Measurements from ENCODE around the gene CNTRL. TPM values are rescaled to one million over a fixed set of nuclear protein-coding genes. Genes with fewer than 3 reads are reported as not detected.

CNTRL gene
- total and polyA plus RNA-seq, 2 of the 8 experiments (the other 6 are each of a cell fraction or from before 2014, with no cell fraction given) = 5.1 to 13.9 TPM

GRCh38 chr9:121200356-121200755, 125.6 kb downstream of the CNTRL start:
- H3K18ac ChIP-seq (ENCODE audit: extremely low read depth, low read length) = no peak overlapping the region
- FAIRE-seq (no peak), DNase-seq (ENCODE audit: low read depth in 1 of 2, low spot score in 2 of 2) (no peak)
- H3K9me3 ChIP-seq (ENCODE audit: insufficient read depth in 2 of 2, low read depth in 1 of 2, low read length in 1 of 2) = no peaks in the 10 kb centered on the region
- no peak overlapping the region for H3K27ac ChIP-seq (ENCODE audit: low read depth, low read length)
- H2BK20ac ChIP-seq (ENCODE audit: low read length) = no peak overlapping the region
- TF ChIP-seq ATF2 (IDR thresholded peaks at IDR 0.05; ENCODE audit: low read length) (no peak), CTBP2 (IDR thresholded peaks at IDR 0.05; ENCODE audit: borderline replicate concordance, insufficient read depth, insufficient read length, low read length) (no peak)
- no peak overlapping the region for H4K8ac ChIP-seq (ENCODE audit: extremely low read depth, insufficient read depth, low read length)
- ChIA-PET POLR2A (ENCODE audit: partially characterized antibody) (interaction anchor here (0.5 to 0.7 kb wide), 2 partner anchors 14 to 22 kb away, joined by 3 to 4 read pairs; no protein-coding TSS in a partner anchor), CTCF (ENCODE audit: partially characterized antibody) (interaction anchor here (0.6 to 2.5 kb wide), 4 partner anchors 11 to 191 kb away, joined by 3 to 8 read pairs (median 3); no protein-coding TSS in a partner anchor)
- H2BK12ac ChIP-seq (ENCODE audit: low read depth, low read length) = no peak overlapping the region
- H2BK15ac ChIP-seq (ENCODE audit: low read length) = no peak overlapping the region
- H2BK5ac ChIP-seq (ENCODE audit: low read depth, low read length) = no peak overlapping the region
- no peak overlapping the region for H3K4ac ChIP-seq (replicated peaks; ENCODE audit: insufficient read length, low read depth, low read length)
- no peak overlapping the region for H4K91ac ChIP-seq (replicated peaks; ENCODE audit: insufficient read length, low read length)
- no peak overlapping the region for H2BK120ac ChIP-seq (replicated peaks; ENCODE audit: low read depth, low read length)
- H3K4me3 ChIP-seq (ENCODE audit: extremely low read depth in 1 of 4, insufficient read depth in 2 of 4, low read depth in 3 of 4, low read length in 4 of 4) = peak overlapping the region; percentile 45 to 94 (median 66); a peak in 7 of 8 replicates
- no peak overlapping the region for H3K56ac ChIP-seq (replicated peaks; ENCODE audit: insufficient read length, low read depth, low read length)
- peaks cover 5% of the 10 kb centered on the region; the same call in 1 of the 2 replicates for H3K79me1 ChIP-seq (ENCODE audit: low read depth, low read length)
- H3K23ac ChIP-seq (ENCODE audit: insufficient read length) = no peak overlapping the region
- 72% methylated on average over 4 of the region's 4 CpGs; no CpG with 5 or more reads in 1 of the 2 experiments for WGBS, 2 experiments (ENCODE audit: extremely low coverage in 1 of 2, insufficient coverage in 1 of 2, insufficient read length in 1 of 2, insufficient replicate concordance in 2 of 2, low coverage in 1 of 2, low lambda C conversion rate in 2 of 2, missing lambda C conversion rate in 1 of 2)
- H3K4me2 ChIP-seq (ENCODE audit: insufficient read depth in 1 of 2, low read depth in 2 of 2, low read length in 2 of 2) = peak overlapping the region; percentile 87 to 94
- H2AFZ ChIP-seq (ENCODE audit: low read length) = no peak overlapping the region
- H2AK5ac ChIP-seq (ENCODE audit: low read depth, low read length) = no peak overlapping the region
- H3K79me2 ChIP-seq (ENCODE audit: control insufficient read depth in 1 of 2, insufficient read depth in 2 of 2, low read length in 2 of 2) = peaks cover 12 to 57% of the 10 kb centered on the region in 2 experiments; a peak in 3 of 4 replicates
- H3K27me3 ChIP-seq (replicated peaks in 1 of 4; ENCODE audit: control insufficient read depth in 3 of 4, extremely low read depth in 1 of 4, insufficient read depth in 3 of 4, low read length in 3 of 4) = peaks cover 0 to 3% (median 0%) of the 10 kb centered on the region in 4 experiments; a peak in 3 of 7 replicates
- H3K9ac ChIP-seq (replicated peaks in 1 of 4; ENCODE audit: extremely low read depth in 1 of 4, low read depth in 3 of 4, low read length in 3 of 4) = peak overlapping the region in 2 of 4 experiments; percentile 67 to 72; a peak in 3 of 7 replicates
- H3K36me3 ChIP-seq (ENCODE audit: control insufficient read depth in 2 of 4, insufficient read depth in 4 of 4, low read length in 3 of 4) = no peaks in the 10 kb centered on the region
- H4K5ac ChIP-seq (ENCODE audit: insufficient read length, low read depth, low read length) = no peak overlapping the region
- peaks cover 8% of the 10 kb centered on the region for H3K23me2 ChIP-seq (ENCODE audit: low read depth, low read length)
- H3K4me1 ChIP-seq (replicated peaks in 1 of 4; ENCODE audit: control insufficient read depth in 3 of 4, insufficient read depth in 4 of 4, low read length in 3 of 4) = peaks cover 0 to 3% (median 2%) of the 10 kb centered on the region in 4 experiments; a peak in 4 of 7 replicates
- no peak overlapping the region for H3K14ac ChIP-seq (ENCODE audit: insufficient read length)
- peaks cover 3 to 6% of the 10 kb centered on the region in 2 experiments for H4K20me1 ChIP-seq (replicated peaks in 1 of 2; ENCODE audit: control insufficient read depth in 1 of 2, insufficient read depth in 2 of 2, low read length in 2 of 2)
